Superior temporal gyrus (tissue), 1 donor: ENCODE results near the gene TMEM184A.
"Not testable (repeated sequence)": the region's sequence is repeated elsewhere in the genome, so short reads cannot be mapped to it uniquely, and the experiment has no call there.

Experiments used
- DNase-seq: peaks from one replicate; pipeline ENCODE4 v3.0.0-alpha.2; 2016; ENCODE audit errors: extremely low spot score

Gene TMEM184A

DNA sequence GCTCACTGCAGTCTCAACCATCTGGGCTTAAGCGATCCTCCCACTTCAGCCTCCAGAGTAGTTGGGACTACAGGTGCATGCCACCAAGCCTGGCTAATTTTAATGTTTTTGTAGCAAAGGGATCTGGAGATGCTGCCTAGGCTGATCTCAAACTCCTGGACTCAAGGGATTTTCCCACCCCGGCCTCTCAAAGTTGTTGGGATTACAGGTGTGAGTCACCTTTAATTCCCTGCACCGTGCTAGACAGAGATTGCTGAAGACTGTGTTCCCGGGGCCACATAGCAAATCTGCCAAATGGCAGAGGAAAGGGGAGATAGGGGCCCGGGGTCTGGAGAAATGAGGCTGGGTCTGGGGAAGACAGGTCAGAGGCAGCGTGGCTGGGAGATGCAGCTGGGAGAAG, 34.5 kb upstream of the TMEM184A start:
- no peak for DNase-seq

DNA sequence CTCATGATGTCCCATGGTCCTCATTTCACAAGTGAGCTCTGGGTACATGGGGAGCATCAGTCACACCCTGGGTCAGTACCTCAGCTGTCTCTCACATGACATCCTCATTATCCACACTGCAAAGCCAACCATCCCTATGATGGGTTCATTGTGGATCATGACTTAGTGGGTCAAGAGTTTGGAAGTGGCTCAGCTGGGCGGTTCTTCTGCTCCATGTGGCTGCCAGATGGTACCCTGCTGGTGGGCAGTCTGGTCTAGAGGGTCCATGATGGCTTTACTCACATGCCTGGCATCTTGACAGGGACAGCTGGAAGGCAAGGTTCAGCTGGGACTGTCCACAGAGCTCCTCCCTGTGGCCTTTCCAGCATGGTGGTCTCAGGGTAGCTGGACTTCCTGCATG, 33.0 kb upstream of the TMEM184A start:
- DNase-seq: no peak

DNA sequence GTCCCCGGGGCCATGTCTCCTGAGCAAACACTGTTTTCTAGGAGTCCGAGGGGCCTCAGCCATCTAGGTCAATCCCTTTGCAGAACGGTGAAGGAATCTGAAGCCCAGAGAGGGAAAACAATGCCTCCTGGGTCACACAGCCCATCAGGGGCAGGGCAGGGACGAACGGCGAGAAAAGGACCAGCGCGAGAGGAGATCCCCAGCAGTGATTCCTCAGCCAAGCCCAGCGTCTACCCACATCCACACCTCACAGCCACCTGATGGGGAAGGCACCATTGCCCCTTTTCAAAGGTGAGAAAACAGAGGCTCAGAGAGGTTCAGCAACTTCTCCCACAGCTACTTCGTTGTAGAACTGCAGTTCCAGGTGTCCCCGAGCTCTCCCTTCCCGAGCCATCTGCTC, 31.7 kb upstream of the TMEM184A start:
- DNase-seq: no peak

DNA sequence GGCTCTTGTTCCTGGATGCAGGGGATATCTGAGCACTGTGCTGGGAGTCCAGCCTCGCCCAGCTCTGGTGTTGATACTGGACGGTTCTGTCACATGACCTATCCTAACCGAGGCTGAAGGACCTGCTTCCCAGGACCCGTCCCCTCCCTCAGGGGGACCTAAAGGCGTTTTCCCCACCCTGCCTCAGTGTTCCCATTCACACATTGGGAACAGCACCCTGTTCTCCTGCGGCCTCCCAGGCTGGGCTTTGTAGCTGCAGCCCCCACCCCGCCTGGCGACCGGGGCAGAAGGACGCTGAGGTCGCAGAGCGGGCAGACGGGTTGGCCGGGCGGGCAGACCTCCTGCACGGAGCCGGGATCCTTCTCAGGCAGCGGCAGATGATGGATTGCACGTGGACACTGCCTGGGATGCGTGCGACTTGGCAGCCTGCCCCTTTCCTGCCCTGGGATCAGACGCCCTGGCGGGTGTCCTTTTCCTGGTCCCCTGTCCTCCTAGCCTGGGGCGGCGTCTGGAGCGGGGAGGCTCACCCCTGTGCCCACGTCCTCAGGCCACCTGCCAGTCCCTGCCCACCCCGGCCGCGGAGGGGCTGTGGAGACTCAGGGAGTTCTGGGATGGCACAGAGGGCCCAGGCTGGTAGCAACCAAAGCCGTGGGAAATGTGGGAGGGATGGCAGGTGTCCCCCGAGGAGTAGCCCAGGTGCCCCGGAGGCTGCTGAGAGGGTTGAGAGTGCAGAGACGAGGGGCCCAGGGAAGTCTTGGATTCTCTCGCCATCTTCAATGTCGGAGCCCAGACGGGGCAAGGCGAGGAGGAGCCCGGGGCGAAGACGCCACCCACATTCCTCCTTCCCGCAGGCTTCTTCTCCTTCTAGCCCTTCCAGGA, 31.1 kb upstream of the TMEM184A start:
- no peak for DNase-seq

DNA sequence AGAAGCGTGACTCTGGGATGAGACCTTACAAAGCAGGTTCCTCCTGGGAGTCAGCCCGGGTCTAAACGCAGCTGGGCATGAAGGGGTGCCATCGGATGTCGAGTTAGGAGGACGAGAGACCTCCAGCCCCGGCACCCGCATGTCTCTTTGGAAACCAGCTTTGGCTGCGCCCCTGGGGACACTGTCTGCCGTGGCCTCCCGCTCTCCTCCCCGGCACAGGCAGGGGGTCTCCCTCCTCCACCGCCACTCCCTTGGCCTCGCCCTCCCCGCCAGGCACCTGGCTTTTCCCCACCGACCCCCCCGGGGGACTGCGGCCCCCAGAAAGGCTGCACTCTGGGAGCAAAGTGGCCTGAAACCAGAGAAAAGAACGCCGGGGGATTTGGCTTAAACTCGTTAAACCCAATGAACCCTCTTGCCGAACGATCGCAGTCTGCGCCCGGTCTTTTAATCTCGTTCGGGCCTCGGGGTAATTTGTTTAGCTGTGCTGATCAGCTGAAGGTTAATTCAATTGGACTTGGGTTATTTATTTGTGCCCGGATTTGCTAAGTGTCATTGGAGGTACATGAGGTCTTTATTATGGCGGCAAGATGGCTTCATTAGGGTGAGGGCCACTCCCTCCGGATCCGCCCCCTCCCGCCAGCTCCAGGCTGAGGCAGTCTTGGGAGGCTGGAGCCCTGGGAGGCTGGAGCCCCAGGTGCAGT, 30.3 kb upstream of the TMEM184A start:
- DNase-seq: no peak

DNA sequence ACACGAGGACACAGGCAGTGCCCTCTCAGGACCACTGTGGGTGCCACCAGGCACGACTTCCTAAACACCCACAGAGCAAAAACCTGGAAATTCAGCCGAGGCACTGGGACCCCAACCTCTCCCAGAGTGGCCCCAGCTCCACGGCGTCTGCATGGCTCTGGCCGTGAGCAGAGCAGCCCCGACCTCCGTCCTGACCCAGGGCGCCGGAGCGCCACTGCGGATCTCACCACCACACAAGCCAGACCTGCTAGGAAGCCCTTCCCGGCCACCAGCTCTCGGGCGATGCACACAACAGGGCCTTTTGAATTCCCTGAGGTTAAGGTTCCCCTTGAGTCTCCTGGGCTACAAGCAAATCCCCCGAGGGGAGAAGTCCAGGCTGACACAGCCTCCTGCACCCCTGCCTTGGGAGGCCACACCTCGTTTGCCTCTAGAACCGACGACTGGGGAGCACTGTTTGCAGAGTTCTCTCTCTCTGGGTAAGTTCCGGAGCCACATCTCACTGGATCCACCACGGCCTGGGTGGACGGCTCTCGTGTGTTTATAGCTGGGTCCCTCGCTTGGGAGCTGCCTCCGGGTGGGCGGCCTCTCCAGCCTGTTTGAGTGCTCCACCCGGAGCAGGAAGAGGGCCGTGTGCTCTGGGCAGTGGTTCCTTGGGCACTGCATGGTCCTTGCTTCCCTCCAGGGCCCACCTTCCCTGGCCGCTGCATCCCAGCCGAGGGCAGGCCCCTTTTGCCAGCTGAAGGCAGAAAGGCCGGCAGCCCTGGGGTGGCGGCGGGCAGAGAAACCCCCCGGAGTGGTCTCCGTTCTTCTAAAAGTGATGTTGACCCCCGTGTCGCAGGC, 29.4 kb upstream of the TMEM184A start:
- DNase-seq: no peak

DNA sequence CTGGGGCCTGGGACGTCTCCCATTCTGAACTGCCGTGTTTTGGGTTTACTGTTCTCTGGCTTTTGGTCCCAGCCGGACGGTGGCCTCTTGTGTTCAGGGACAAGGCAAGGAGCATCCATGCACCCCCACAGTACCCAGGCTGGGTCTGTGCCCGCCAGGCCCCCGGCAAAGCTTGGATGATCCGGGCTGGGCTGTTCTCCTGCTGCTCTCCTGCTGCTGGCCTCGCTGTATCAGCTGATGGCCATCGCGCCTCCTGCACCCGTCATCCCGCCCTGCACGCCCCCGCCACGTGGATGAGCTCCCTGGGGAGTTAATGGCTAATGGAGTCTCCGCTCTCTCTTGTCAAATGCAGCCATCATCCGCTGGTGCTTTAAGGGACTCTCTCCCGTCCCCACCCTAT, 28.7 kb upstream of the TMEM184A start:
- no peak for DNase-seq

DNA sequence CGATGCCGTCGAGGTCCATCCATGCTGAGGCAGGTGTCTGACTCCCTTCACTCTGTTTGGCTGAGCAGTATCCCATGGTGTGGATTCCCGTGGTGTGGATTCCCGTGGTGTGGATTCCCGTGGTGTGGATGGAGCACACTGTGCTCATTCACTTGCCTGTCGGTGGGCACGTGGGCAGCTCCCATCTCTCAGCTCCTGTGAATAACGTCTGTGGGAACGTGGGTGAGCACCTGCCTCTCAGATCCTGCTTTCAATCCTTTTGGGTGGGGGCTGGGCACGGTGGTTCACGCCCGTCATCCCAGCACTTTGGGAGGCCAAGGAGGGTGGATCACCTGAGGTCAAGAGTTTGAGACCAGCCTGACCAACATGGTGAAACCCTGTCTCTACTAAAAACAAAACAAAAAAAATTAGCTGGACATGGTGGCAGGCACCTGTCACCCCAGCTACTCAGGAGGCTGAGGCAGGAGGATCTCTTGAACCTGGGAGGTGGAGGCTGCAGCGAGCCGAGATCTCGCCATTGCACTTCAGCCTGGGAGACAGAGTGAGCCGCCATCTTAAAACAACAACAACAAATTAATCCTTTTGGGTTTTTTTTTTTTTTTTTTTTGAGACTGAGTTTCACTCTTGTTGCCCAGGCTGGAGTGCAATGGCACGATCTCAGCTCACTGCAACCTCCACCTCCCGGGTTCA, 27.4 kb upstream of the TMEM184A start:
- DNase-seq: not testable (repeated sequence)

DNA sequence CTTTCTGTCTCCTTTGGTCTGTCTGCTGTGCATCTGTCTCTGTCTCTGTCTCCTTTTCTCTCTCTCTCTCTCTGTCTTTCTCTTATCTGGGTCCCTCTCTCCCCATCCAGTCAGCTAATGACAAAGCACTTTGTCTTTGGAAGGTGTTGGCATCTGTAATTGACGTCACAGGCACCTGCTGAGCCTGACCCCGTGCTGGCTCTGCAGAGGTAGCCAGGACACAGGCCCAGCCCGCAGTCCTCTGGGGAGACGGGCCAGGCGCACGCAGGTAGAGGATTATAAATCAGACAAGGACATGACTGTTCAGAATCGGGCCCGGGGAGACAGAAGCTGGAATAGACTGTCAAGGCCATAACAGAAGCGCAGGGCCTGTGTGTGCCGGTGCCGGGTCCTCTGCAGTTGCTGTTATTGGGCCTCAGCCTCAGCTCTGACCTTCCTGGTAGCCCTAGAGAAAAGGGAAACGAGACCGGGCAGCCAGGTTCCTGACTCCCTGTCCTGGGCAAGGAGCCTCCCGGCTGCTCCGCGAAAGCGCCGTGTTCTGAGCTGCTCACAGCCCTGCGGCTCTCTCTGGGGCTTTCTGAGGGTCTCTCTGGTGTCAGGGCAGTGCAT, 24.5 kb upstream of the TMEM184A start:
- no peak for DNase-seq

DNA sequence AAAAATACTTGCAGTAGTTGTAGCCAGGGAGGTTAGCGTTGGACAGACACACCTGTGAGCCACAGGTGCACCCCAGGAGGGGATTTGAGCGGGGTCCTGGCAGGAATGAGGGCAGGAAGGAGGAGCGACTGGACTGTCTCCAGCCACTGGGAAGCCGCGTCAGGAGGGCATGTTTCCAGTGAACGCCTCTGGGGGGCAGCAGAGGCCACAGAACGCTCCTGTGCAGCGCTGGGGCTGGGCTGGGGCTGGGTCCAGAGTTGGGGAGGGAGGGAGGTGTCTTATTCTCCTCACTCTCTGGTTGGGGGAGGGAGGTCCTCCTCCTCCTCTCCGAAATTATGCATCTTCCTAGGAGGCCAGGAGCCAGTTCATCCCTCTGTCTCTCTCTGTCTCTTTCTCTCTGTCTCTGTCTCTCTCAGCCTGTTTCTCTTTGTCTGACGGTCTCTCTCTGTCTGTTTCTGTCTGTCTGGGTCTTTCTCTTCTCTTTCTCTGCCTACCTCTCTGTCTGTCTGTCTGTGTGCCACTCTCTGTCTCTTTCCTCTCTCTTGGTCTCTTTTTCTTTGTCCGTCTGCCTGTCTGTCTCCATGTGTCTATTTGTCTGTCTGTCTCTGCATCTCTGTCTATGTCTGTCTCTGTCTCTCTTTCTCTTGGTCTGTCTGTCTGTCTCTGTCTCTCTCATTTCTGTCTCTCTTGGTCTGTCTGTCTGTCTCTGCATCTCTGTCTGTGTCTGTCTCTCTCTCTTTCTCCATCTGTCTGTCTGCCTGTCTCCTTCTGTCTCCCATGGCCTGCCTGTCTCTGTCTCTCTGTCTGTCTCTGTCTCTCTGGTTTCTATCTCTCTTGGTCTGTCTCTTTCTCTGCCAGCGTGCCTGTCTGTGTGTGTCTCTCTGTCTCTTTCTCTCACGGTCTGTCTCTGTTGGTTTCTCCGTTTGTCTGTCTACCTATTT, 23.7 kb upstream of the TMEM184A start:
- peak; percentile 80 for DNase-seq

DNA sequence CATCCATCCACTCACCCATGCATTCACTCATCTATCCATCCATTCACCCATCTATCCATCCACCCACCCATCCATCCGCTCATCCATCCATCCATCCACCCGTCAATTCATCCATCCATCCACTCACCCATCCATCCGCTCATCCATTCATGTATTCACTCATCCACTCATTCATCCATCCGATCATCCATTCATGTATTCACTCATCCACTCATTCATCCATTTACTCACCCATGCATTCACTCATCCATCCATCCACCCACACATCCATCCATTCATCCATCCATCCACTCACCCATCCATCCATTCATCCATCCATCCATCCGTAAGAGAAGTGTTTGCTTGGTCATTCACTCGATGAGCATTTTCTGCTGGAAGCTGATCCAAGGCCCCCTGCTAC, 22.5 kb upstream of the TMEM184A start:
- no peak for DNase-seq

DNA sequence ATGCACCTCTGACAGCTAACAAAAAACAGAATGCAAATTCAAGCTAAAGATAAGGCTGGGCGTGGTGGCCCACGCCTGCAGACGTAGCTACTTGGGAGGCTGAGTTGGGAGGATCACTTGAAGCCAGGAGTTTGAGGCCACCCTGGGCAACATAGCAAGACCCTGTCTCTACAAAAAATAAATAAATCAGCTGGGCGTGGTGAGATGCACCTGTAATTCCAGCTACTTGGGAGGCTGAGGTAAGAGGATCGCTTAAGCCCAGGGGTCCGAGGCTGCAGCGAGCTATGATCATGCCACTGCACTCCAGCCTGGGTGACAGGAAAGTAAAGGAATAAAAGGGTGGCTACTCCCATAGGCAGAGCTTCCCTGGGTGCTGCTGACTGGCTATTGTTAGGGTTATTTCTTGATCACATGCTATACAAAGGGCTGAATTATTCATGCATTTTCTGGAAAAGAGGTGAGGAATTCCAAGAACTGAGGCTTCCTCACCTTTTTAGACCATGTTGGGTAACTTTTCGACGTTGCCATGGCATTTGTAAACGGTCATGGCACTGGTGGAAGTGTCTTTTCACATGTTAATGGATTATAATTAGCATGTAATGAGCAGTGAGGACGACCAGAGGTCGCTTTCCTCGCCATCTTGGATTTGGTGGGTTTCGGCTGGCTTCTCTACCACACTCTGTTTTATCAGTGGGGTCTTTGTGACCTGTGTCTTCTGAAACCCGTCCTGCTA, 20.7 kb upstream of the TMEM184A start:
- no peak for DNase-seq

DNA sequence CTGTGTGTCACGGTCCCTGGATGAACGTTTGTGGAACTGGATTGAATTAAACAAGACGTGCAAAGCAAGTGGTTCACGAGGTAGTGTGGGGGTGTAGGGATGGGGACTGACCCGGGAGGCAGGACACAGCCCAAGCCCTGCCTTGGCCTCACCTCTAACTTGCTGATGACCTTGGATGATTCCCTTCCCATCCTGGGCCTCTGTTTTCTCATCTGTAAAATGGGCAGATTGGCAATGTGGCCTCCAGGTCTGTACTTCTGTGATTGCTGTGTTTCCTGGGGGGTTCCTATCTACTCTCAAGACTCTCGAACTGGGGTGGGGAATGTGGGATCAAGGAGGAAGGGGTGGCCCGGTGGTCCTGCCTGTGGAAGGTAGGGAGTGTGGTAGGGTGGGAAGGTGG, 19.8 kb upstream of the TMEM184A start:
- DNase-seq: no peak

DNA sequence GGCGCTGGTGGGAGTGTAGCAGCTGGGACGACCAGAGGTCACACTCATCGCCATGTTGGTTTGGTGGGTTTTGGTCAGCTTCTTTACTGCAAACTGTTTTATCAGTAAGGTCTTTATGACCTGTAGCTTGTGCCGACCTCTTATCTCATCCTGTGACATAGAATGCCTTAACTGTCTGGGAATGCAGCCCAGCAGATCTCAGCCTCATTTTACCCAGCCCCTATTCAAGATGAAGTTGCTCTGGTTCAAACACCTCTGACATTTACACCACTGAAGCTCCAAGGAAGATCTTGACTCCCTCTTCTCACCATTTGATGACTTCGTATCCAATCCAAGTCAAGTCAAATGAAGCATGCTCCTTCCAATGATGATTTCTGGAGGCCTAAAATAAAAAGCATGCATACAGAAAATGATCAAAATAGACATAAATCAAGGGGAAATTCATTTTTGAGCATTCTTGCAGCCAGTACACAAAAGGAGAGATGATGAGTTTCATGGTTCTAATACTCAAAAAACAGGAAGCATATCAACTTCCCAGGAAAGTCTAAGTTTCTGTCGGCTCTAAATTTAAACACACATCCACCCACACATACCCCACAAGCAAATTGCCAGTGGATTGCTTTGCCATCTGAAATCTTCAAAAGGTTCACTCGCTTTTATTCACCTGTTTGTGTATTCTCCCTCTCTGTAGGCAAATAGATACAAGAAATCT, 16.3 kb upstream of the TMEM184A start:
- peak; percentile 17 for DNase-seq

DNA sequence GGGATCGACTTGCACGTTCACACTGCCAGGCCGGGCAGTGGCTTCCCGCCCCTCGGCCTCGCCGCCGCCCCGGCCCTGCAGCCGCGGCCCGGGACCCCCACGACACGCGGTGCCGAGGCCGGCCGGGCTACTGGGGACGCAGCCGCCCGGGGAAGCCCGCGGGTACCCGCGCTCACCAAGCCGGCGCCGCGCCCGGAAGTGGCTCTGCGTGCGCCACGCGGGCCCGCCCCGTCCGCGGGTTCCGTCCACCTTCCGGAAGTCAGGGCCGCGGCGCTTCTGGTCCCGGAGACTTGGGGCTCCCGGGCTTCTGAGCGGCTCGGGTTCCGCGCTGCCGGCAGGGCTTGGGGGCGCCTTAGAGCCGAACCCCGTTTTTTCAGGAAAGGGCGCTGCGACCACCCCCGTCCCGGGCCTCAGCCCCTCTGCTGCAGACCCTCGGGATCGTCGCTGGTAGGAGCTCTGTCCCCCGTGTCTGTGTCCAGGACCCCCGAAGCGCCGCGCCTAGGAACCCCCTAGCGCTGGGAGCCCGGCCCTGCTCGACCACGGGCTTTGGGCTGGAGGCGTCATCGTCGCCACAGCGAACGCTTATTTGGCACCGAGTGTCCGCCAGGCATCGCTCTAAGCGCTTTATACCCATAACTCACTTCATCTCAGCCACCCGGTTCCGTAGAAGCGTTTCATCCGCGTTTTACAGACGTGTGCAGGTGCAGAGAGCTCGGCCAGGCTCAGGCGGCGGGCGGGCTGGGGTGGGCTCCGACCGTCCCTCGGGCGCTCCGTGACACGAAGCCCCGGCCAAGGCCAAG, 14.0 kb upstream of the TMEM184A start, which contains the start of gene PSMG3:
PSMG3 (minus strand) TSS at position 200 of the 800 bp plus-strand sequence. CDS start 693 bp downstream, outside the sequence.
- peak; percentile 85 for DNase-seq

DNA sequence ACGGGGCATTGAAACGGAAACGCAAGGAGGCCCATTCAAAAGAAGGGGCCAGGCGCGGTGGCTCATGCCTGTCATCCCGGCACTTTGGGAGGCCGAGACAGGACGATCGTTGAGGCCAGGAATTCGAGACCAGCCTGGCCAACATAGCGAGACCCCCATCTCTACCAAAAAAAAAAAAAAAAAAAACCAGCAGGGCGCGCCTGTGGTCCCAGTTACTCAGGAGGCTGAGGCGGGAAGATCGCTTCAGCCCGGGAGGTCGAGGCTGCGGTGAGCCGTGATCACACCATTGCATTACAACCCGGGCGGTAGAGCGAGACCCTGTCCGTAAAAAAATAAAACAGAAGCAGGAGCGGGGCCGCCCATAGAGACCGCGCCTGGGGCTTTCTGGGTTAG, 13.4 kb upstream of the TMEM184A start:
- no peak for DNase-seq

DNA sequence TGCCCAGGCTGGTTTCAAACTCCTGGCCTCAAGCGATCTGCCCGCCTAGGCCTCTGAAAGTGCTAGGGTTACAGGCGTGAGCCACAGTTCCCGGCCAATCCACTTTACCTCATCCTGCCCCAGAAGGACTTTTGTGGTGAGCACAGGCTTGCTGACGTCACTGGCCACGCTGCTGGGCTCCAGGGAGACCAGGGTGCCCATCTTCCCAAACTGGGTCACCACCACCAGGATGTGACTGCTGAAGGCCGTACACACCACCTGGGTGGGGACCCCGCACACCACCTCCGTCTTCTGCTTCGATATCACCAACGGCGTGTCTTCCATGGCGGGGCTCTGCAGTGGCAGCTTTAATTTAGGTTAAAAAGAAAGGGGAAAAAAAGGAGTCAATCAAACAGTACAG, 13.0 kb upstream of the TMEM184A start:
- no peak for DNase-seq
